Heart right ventricle (tissue), 16 donors: ENCODE results near the gene ZNF385D. TPM values are rescaled to one million over a fixed set of nuclear protein-coding genes. Genes with fewer than 3 reads are reported as not detected.

Experiments
- ATAC-seq, 8 donors: fragments of 200-7000 bp; cut with Tn5 transposase; one replicate each; pipeline ENCODE4 v1.9.1; 2020; ENCODE audit warnings: mild to moderate bottlenecking in 8 of 8, moderate library complexity in 8 of 8, moderate number of reproducible peaks in 1 of 8
- DNase-seq, 2 donors: peaks; one replicate each; pipeline ENCODE4 v3.0.0-alpha.2; 2020
- H3K27ac ChIP-seq, 10 donors: fragments of 200-600 bp; sonication (generic) in 2 of 10; one replicate each; pipeline versions ENCODE4 v1.5.0 to v1.8.0; 2020 to 2022; ENCODE audit warnings: mild to moderate bottlenecking in 3 of 10
- H3K27me3 ChIP-seq, 7 donors: fragments of 200-600 bp; one replicate each; pipeline ENCODE4 v1.8.0; 2021 to 2022; ENCODE audit warnings: mild to moderate bottlenecking in 2 of 7
- H3K36me3 ChIP-seq, 9 donors: fragments of 200-600 bp; sonication (generic) in 1 of 9; one replicate each; pipeline versions ENCODE4 v1.5.0 to v1.8.0; 2020 to 2022; ENCODE audit warnings: mild to moderate bottlenecking in 2 of 9
- H3K4me1 ChIP-seq, 9 donors: fragments of 200-600 bp; sonication (generic) in 1 of 9; one replicate each; pipeline versions ENCODE4 v1.5.0 to v1.8.0; 2020 to 2022; ENCODE audit warnings: mild to moderate bottlenecking in 4 of 9
- H3K4me3 ChIP-seq, 10 donors: fragments of 200-600 bp; sonication (generic) in 2 of 10; one replicate each; pipeline versions ENCODE4 v1.5.0 to v1.8.0; 2020 to 2022; ENCODE audit warnings: mild to moderate bottlenecking in 7 of 10, moderate library complexity in 2 of 10
- H3K9me3 ChIP-seq, 11 donors: fragments of 200-600 bp in 10 of 11; sonication (generic) in 2 of 11; one replicate each; pipeline versions ENCODE4 v1.5.0 to v1.8.0; 2013 to 2022; ENCODE audit warnings: mild to moderate bottlenecking in 2 of 11, control low read depth in 1 of 11, moderate library complexity in 1 of 11
- CTCF ChIP-seq, 9 donors: fragments of 200-600 bp; sonication (generic) in 2 of 9; IDR thresholded peaks; one replicate each; pipeline versions ENCODE4 v1.5.0 to v1.8.0; 2021 to 2022; ENCODE audit warnings: antibody characterized with exemption in 9 of 9, mild to moderate bottlenecking in 5 of 9, moderate library complexity in 1 of 9
- WGBS, 2 donors: extraction: QIAGEN DNeasy Blood & Tissue Kit; methylation state at CpG; one replicate each; pipeline ENCODE4 v1.1.7; 2013; ENCODE audit warnings: inconsistent platforms in 1 of 2; 5-methylcytosine and 5-hydroxymethylcytosine counted together
- intact Hi-C, 10 donors: fragments of 100-400 bp; cut with DNase I; formaldehyde crosslinking; loops; one replicate each; pipeline versions ENCODE4 v1.11.1 to v1.14.2; 2022
- polyA plus RNA-seq, 2 donors: library from polyadenylated mRNA; stranded (reverse); fragments of 200-250 nt; gene quantifications; one replicate each; pipeline ENCODE4 v1.2.3, GENCODE V29; 2013
- total RNA-seq, 10 donors: library from RNA; stranded (reverse); fragmentation: NEBNext Ultra II Directional in 3 of 10; extraction: Animal tissue kit (Norgen Biotek cat#: 25700) in 3 of 10; gene quantifications; one replicate each; pipeline versions ENCODE4 v1.2.1 to v1.2.4, GENCODE V29; 2021 to 2023
- donor health status: Arrhythmogenic right ventricular cardiomyopathy.
- donor health status: ischemic (EF 13 %, LVEDD 7.1; RV severe dilation, severe dysfunction).
- donor health status: healthy with polysubstance abuse.
- donor health status: DM: no; HTN: yes; CAD: no.
- donor health status: DM: no; HTN: no; CAD: no.
- donor health status: ischemic (EF 25% LVEDD 6.9; RV normal size, moderate dysfunction).
- donor health status: ischemic (EF 25% LVEDD 5.7; RV mildly dilated, moderate dysfunction).
- donor health status: healthy.
- donor health status: DM: yes; HTN: yes; CAD: no.
- donor health status: Ischemic cardiomyopathy.
- donor health status: ischemic (EF 35%, LVEDD 5.7; RV mildly dilated, moderate dysfunction).
- donor health status: nonischemic (EF 11% LVEDD 7.7; RV severe dilation, severe dysfunction).
- donor health status: DM: yes; HTN: yes; CAD: no.
- donor health status: PGD.
- donor health status: ischemic (EF 29% LVEDD 5.4; RV normal size, mild dysfunction).
- donor health status: nonischemic (EF 23%, LVEDD 6.1; RV moderate dilation, normal function).

ZNF385D gene
- total and polyA plus RNA-seq, 12 donors: 3.0 to 24.9 (median 7.2) TPM

GRCh38 chr3:21481991-21482390 lies 269.0 kb downstream of the ZNF385D start:
- H3K27me3 ChIP-seq: no peaks in the 10 kb centered on the region
- intact Hi-C loops: loop anchor here in 6 of 10 donors (5.0 to 10.0 kb wide), 4 partner anchors 413 to 1257 kb away; no protein-coding TSS in a partner anchor
- no peak overlapping the region for H3K27ac ChIP-seq
- H3K4me3 ChIP-seq: no peak overlapping the region
- 96 to 98% methylated on average over 1 of the region's 1 CpG for WGBS, 2 donors
- no peaks in the 10 kb centered on the region for H3K36me3 ChIP-seq
- no peak for ATAC-seq
- no peak for TF ChIP-seq CTCF (IDR thresholded peaks at IDR 0.05)
- no peaks in the 10 kb centered on the region for H3K9me3 ChIP-seq
- H3K4me1 ChIP-seq: peaks cover 0 to 21% (median 7%) of the 10 kb centered on the region in 9 donors
- DNase-seq: no peak

GRCh38 chr3:21477541-21478288 lies 273.3 kb downstream of the ZNF385D start:
- TF ChIP-seq CTCF (IDR thresholded peaks at IDR 0.05): no peak
- H3K4me1 ChIP-seq: peaks cover 0 to 26% (median 7%) of the 10 kb centered on the region in 9 donors
- DNase-seq (no peak), ATAC-seq (no peak)
- H3K9me3 ChIP-seq: no peaks in the 10 kb centered on the region
- no peaks in the 10 kb centered on the region for H3K27me3 ChIP-seq
- H3K36me3 ChIP-seq: no peaks in the 10 kb centered on the region
- H3K4me3 ChIP-seq: no peak overlapping the region
- intact Hi-C loops: no loop called here
- peak overlapping the region in 2 of 10 donors; percentile 7 to 10 for H3K27ac ChIP-seq

- no peaks in the 10 kb centered on the region for H3K9me3 ChIP-seq
- H3K36me3 ChIP-seq: no peaks in the 10 kb centered on the region
- H3K4me1 ChIP-seq: no peaks in the 10 kb centered on the region
- WGBS, 2 donors: 42 to 100% methylated on average over 1 of the region's 1 CpG
- no peak overlapping the region for H3K27ac ChIP-seq
- H3K27me3 ChIP-seq: no peaks in the 10 kb centered on the region
- ATAC-seq (no peak), DNase-seq (no peak)
- TF ChIP-seq CTCF (IDR thresholded peaks at IDR 0.05): no peak
- intact Hi-C loops: no loop called here
- no peak overlapping the region for H3K4me3 ChIP-seq
These were observed 284.5 kb downstream of the ZNF385D start for GRCh38 chr3:21466476-21466875.

- intact Hi-C loops: no loop called here
- TF ChIP-seq CTCF (IDR thresholded peaks at IDR 0.05): no peak
- H3K36me3 ChIP-seq: no peaks in the 10 kb centered on the region
- DNase-seq: no peak
- WGBS, 2 donors: 67 to 76% methylated on average over 3 of the region's 3 CpGs
- H3K27ac ChIP-seq: no peak overlapping the region
- no peaks in the 10 kb centered on the region for H3K4me1 ChIP-seq
- H3K4me3 ChIP-seq: no peak overlapping the region
- no peak for ATAC-seq
- no peaks in the 10 kb centered on the region for H3K27me3 ChIP-seq
- no peaks in the 10 kb centered on the region for H3K9me3 ChIP-seq
These were observed 286.3 kb downstream of the ZNF385D start for GRCh38 chr3:21464746-21465145.
